Osteocyte (in vitro differentiated cells): ENCODE results near the gene PTPRN2. TPM values are rescaled to one million over a fixed set of nuclear protein-coding genes. Genes with fewer than 3 reads are reported as not detected.

Source experiments
- DNase-seq: peaks from one replicate; pipeline ENCODE4 v3.0.0; 2021; ENCODE audit warnings: mixed read lengths; ENCODE audit not compliant: unreplicated experiment; ENCODE audit errors: extremely low spot score
- H3K27ac Mint-ChIP-seq: one replicate; pipeline ENCODE4 v1.8.0; 2021; ENCODE audit warnings: mild to moderate bottlenecking, mixed read lengths; ENCODE audit not compliant: unreplicated experiment
- H3K27me3 Mint-ChIP-seq: one replicate; pipeline ENCODE4 v1.8.0; 2021; ENCODE audit warnings: mixed read lengths; ENCODE audit not compliant: unreplicated experiment
- H3K36me3 Mint-ChIP-seq: one replicate; pipeline ENCODE4 v1.8.0; 2021; ENCODE audit warnings: mixed read lengths; ENCODE audit not compliant: unreplicated experiment
- H3K4me1 Mint-ChIP-seq: one replicate; pipeline ENCODE4 v1.8.0; 2021; ENCODE audit warnings: mixed read lengths; ENCODE audit not compliant: unreplicated experiment
- H3K4me3 Mint-ChIP-seq: one replicate; pipeline ENCODE4 v1.8.0; 2021; ENCODE audit warnings: mild to moderate bottlenecking, moderate library complexity, mixed read lengths; ENCODE audit not compliant: unreplicated experiment
- H3K9me3 Mint-ChIP-seq: one replicate; pipeline ENCODE4 v1.8.0; 2021; ENCODE audit warnings: mixed read lengths; ENCODE audit not compliant: unreplicated experiment
- total RNA-seq: library from RNA; stranded (reverse); gene quantifications from 2 replicates; pipeline ENCODE4 v1.2.1, GENCODE V29; 2021
- TF ChIP-seq, protein P1 (sequence below): fragments of 200-600 bp; sonication (generic); IDR thresholded peaks from 2 replicates; pipeline ENCODE4 v1.5.0; 2021; ENCODE audit warnings: antibody characterized with exemption, mild to moderate bottlenecking, moderate library complexity

Gene PTPRN2
- total RNA-seq, 1 donor from 2014 or later: 0.59 TPM

DNA sequence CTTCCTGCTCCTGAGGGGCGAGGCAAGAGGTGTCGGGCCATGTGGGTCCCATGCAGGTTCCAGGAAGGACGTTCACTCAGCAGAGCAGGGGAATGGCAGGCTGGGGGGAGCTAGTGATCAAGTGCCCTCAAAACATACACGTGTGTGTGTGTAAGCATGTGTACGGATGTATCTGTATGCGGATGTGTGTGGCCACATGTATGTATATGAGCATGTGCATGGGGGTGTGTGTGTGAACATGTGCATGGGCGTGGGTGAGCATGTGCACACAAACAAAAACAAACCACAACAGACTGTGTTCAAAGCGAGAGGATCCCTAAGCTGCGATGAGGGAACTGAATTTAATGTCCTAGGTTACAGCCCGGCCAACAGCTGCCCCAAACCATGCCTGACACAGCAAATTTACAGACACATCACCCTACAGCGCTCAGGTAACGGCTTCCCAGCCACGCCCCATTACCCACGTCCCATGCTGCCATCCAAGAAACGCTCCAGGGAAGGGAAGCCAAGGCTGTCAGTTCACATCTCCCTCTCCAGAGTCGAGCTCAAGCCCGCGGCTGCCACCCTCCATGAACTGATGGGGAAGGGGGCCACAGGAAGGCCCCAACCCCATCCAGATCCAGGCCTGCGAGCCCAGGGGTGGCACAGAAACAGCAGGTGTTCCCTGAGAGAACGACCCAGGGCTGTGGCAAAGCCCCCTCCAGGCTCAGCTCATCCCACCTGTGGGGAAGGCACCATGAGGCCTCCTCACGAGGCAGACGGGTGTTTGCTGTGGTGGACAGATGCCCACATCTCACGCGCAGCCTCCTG, 56.6 kb downstream of the PTPRN2 start:
- TF ChIP-seq, protein P1, sequence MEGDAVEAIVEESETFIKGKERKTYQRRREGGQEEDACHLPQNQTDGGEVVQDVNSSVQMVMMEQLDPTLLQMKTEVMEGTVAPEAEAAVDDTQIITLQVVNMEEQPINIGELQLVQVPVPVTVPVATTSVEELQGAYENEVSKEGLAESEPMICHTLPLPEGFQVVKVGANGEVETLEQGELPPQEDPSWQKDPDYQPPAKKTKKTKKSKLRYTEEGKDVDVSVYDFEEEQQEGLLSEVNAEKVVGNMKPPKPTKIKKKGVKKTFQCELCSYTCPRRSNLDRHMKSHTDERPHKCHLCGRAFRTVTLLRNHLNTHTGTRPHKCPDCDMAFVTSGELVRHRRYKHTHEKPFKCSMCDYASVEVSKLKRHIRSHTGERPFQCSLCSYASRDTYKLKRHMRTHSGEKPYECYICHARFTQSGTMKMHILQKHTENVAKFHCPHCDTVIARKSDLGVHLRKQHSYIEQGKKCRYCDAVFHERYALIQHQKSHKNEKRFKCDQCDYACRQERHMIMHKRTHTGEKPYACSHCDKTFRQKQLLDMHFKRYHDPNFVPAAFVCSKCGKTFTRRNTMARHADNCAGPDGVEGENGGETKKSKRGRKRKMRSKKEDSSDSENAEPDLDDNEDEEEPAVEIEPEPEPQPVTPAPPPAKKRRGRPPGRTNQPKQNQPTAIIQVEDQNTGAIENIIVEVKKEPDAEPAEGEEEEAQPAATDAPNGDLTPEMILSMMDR: no peak
- Mint-ChIP-seq H3K4me1 (no peaks in the 10 kb centered on the region), H3K9me3 (peaks cover 25% of the 10 kb centered on the region), H3K27ac (no peak overlapping the region), H3K27me3 (no peaks in the 10 kb centered on the region), H3K4me3 (no peak overlapping the region), H3K36me3 (no peaks in the 10 kb centered on the region)
- no peak for DNase-seq

DNA sequence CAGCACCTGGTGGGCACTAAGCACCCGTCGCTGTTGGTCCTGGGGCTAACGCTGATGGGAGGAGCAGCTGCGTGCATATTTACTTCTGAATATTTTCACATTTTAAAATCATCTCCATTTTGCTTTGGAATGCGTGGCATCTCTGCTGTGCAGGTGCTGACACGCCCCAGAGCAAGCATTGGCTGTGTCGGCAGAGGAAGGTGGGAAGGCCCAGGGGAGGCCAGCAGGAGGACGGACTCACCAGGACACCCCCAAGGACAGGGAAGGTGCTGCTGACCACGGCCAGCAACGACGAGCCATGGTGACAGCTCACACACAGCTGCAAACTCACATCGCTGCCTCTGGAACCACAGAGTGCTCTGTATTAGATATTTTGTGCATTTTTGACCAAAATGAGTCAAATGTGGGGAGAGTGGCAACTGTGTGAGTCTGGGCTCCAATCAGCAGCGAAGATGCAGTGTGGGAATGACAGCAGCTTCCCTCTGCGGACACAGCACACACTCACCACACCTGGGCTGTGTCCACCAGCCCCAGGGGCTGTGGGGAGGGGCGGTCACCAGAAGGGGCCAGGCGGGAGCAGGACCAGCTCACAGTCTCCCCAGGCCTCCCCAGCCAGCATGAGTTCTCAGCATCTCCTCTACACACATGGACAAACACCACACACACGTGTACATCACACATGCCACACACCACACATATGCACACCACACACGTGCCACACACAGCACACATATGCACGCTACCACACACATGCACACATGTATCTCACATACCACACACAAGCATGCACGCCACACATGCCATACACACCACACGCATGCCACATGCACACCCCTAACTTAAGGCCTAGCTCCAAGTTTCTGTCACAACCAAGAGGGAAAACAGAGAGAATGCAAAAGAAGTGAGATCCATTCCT, 58.2 kb downstream of the PTPRN2 start:
- Mint-ChIP-seq H3K36me3 (no peaks in the 10 kb centered on the region), H3K4me3 (no peak overlapping the region), H3K27me3 (no peaks in the 10 kb centered on the region), H3K9me3 (peaks cover 14% of the 10 kb centered on the region), H3K27ac (no peak overlapping the region), H3K4me1 (no peaks in the 10 kb centered on the region)
- TF ChIP-seq, protein P1: no peak
- no peak for DNase-seq

DNA sequence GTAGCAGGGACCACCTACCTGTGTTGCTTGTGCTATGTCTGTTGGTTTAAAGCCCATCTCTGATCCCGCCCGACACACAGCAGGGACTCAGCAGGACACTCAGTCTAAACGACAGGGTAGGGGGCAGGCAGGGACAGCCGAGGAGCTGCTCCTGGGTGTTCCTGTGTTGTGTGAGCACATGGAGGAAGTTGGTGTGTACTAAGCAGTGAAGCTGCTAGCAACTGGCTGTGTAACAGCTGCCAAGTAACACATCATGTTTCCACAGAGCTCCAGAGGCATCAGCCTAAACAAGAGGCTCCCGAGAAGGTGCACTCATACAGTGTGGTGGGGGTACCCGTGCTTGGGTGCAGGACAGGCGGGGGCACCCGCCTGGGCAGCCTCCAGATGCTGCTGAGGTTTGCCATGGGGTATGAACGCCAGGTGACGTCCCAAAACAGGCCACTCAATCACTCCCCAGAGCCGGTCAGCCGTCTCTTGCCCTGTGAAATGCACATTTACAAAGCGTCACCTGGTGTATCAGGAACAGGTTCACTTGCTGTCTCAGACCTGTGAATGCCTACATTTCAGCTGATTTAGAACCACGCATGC, 59.6 kb downstream of the PTPRN2 start:
- TF ChIP-seq, protein P1: no peak
- no peak overlapping the region for H3K27ac Mint-ChIP-seq
- H3K9me3 Mint-ChIP-seq: peaks cover 11% of the 10 kb centered on the region
- H3K27me3 Mint-ChIP-seq: no peaks in the 10 kb centered on the region
- no peak overlapping the region for H3K4me3 Mint-ChIP-seq
- DNase-seq: no peak
- H3K36me3 Mint-ChIP-seq: no peaks in the 10 kb centered on the region
- no peaks in the 10 kb centered on the region for H3K4me1 Mint-ChIP-seq

DNA sequence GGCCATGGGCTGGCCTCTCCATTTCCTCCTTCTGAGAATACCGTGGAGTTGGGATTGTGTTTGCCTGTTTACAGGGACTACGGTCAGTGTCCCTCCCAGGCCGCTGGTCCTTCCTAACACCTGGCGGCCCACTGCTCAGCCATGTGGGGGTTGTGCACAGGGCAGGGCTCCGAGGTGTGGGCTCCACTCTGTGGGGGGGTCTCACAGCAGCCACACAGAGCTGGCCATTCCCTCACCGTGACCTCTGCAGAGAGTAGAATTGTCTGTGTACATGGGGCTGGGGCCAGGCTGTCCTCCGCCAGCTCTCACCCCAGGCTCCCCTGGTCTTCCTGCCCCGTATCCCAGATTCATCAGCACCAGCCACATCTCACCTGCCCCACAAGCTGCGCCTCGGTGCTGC, 60.1 kb downstream of the PTPRN2 start:
- no peak overlapping the region for H3K27ac Mint-ChIP-seq
- DNase-seq: no peak

More for the DNA sequence above, 60.1 kb downstream of the PTPRN2 start:
- no peaks in the 10 kb centered on the region for H3K4me1 Mint-ChIP-seq
- no peaks in the 10 kb centered on the region for H3K27me3 Mint-ChIP-seq
- no peak overlapping the region for H3K4me3 Mint-ChIP-seq
- no peaks in the 10 kb centered on the region for H3K36me3 Mint-ChIP-seq
- TF ChIP-seq, protein P1: no peak
- peaks cover 11% of the 10 kb centered on the region for H3K9me3 Mint-ChIP-seq
